HTERT RPE-1 (cell line): ENCODE measurements around the gene ABCF1.
"Not testable (repeated sequence)": the region's sequence is repeated elsewhere in the genome, so short reads cannot be mapped to it uniquely, and the experiment has no call there.

ENCODE experiments used
- in situ Hi-C: fragments of 300-500 bp; cut with MboI; formaldehyde crosslinking; loops from 4 replicates; pipeline ENCODE4 v1.14.3; 2020; ENCODE audit warnings: low sequenced_read_pairs

ABCF1 gene

DNA sequence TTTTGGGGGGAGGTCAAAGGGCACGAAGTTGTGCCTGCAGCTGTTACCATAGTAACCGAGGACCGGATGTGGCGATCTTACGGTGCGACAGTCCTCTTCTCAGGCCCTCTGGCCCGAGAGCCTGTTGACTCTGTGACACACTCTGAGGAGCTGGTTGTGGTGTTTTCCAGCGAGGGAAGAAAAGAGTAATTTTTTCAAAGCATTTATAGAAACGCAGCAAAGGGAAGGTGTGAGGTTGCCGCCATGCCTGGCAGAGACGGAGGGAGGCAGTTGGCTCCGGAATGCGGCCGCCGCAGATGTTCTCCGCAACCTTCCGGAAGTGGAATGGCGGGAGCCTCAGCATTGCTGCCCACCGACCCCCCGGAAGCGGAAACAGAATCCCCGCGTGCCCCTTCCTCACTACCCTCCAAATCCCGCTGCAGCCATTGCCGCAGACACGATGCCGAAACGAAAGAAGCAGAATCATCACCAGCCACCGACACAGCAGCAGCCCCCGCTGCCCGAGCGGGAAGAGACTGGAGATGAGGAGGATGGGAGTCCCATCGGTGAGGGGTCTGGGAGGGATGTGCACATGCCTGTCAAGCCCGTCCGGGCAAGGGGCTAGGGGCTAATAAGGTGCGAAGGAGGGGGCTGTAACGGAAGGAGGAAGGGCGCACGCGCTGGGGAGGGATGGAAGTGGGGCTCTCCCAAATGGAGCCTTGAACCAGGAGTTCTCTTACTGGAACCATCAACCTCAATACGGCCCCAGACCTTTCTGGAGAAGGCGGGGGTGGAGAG, 14.1 kb upstream of the ABCF1 start, which contains the start of gene PRR3:
Gene PRR3 (plus strand): TSS at position 390 of the 777 bp plus-strand sequence. CDS start 50 bp downstream, at position 440.
- in situ Hi-C loops: no loop called here

DNA sequence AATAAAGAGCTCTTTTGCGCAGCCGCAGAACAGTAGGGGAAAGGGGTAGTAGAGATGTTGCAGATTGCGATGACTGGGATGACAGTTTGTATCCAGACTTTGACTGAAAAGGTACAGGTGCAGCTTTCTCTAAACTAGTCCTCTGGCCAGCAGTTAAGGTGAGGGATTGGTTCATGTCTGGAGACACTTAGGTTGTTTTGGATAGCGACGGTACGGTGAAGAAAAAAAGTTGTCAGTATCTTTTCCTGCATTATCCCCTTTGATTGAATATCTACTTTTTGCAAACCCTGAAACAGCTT, 13.6 kb upstream of the ABCF1 start:
- in situ Hi-C loops: no loop called here

GRCh38 chr6:30560930-30561329, 10.3 kb upstream of the ABCF1 start:
- in situ Hi-C loops: no loop called here

DNA sequence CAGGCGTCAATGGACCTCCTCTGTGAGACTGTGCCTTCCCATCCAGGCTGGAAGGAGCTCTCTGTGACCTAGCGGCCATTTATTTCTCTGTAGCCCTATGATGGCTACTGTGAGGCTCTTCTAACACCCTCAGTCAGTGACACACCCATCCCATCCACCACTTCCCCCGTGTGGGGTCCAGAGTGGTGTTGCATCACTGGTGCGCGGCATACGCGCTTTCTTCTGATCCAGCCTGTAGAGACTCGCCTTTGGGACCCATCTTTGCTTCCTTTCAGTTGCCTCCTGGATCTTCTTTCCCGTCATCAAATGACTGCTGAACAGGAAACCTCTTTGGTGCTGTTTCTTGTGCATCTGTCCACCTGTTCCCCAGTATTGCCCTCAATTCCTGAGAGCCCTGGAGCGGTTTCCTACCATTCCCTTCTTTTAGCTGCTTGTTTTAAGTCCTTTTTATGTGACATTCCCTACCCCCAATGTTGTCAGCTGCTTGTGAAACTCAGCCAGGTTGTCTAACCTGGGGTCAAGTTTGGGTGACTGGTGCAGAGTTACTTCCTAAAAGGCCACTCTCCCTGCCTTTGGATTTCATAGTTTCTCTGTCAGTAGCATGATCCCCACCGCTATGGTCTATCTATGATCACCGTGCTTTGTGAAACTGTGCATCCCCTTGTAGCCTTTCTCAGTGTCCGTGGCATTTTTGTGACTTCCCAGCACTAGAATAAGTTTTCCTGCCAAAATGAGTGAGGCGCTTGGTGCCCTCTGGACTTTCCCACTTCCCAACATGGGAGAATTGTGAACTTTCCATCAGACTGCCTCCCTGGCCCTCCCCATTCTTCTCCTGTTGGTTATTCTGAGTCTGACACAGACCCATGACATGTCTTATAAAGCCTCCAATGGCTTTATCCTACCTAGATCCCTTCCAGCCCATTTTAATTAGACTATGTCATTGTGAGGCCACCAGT, 8.5 kb upstream of the ABCF1 start:
- in situ Hi-C loops: no loop called here

DNA sequence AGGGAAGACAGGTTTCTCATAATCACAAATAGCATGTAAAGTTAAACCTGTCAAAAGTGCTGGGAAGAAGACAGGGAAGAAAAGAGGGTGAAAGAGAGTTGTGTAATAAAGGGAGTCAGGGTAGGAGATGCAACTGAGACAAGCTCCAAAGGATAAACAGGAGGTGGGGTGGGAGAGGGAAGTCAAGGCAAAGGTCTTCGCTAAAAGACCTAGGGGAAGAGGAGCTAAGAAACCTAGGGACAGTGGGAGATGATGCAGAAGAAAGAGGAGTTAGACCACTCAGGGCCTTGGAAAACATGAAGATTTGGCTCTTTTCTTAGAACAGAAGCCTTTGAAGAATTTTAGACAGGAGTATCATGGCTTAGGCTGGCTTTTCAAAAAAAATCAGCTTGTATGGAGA, 7.1 kb upstream of the ABCF1 start:
- in situ Hi-C loops: no loop called here

DNA sequence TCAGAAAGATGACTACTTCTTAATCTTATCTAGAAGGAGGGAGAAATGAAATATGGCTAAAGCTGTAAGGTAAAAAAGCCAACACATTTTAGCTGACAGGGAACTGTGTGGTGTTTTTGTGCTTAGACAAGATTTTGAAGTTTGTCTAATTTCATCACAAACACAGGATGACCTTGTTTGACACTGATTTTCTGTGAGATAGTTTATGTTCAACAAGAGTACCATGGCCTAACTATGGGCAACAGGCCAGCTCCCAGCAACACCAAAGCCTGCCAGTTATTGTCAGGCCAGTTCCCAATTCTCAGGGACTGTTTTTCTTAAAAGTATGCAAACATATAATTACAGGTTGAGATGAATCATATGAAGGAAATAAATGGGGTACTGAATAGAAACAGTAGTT, 5.5 kb upstream of the ABCF1 start:
- in situ Hi-C loops: no loop called here

GRCh38 chr6:30568245-30568644, 3.0 kb upstream of the ABCF1 start:
- in situ Hi-C loops: no loop called here

DNA sequence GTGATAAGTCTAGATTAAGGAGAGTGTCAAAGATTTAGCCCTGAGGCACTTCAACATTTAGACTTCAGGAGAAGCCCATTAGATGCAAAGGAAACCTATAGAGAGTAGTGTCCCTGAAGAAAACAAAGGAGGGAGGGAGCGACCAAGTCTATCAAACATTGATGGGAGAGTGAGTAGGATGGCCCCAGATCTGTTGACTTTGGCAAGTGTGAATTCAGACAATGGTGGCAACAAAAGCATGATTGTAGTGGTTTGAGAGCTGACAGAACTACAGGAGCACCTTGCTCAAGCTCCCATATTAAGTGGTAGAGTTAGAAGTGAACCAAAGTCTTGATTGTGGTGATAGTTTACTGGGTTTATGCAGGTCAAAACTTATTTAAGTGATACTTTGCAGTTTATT, 979 bp upstream of the ABCF1 start:
- in situ Hi-C loops: no loop called here

GRCh38 chr6:30570740-30571074, 535 bp upstream of the ABCF1 start:
- in situ Hi-C loops: no loop called here

- in situ Hi-C loops: no loop called here
These were observed 480 bp downstream of the ABCF1 start for GRCh38 chr6:30571762-30572082.

DNA sequence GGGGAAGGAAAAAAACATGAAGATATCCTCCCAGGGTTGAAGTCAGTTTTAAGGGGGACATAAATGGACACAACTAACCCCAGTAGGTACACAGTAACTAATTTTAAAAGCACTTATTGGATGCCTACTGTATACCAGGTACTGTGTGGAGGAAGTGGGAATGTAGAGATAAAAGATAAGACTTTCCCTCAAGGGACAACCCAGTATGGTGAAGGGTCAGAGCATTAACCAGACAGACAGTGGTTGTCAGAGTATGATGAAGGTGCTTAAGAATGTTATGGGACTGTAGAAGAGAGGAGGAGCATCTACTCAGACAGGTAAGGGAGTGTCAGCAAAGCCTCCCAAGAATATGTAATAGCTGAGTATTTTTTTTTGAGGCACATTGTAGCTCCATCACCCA, 906 bp downstream of the ABCF1 start:
- in situ Hi-C loops: no loop called here

- in situ Hi-C loops: no loop called here
These were observed 1.9 kb downstream of the ABCF1 start for GRCh38 chr6:30573113-30573512.

DNA sequence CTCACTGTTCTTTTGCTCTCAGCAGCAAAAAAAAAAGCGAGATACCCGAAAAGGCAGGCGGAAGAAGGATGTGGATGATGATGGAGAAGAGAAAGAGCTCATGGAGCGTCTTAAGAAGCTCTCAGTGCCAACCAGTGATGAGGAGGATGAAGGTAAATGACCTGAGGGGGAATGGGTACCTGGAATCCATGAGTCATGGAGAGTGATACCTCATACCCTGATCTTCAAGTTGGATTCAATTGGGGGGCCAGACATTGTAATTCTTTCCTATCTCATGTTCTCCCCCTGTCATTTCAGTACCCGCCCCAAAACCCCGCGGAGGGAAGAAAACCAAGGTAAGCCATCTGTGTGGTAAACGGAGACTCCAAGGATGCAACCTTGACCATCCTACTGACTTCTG, 6.8 kb downstream of the ABCF1 start:
- in situ Hi-C loops: no loop called here

GRCh38 chr6:30583921-30584320, 12.7 kb downstream of the ABCF1 start:
- in situ Hi-C loops: no loop called here

- in situ Hi-C loops: no loop called here
These were observed 18.6 kb downstream of the ABCF1 start for GRCh38 chr6:30589754-30590358.

GRCh38 chr6:30590509-30590908, 19.3 kb downstream of the ABCF1 start:
- in situ Hi-C loops: no loop called here

GRCh38 chr6:30591008-30591407, 19.8 kb downstream of the ABCF1 start:
- in situ Hi-C loops: no loop called here

DNA sequence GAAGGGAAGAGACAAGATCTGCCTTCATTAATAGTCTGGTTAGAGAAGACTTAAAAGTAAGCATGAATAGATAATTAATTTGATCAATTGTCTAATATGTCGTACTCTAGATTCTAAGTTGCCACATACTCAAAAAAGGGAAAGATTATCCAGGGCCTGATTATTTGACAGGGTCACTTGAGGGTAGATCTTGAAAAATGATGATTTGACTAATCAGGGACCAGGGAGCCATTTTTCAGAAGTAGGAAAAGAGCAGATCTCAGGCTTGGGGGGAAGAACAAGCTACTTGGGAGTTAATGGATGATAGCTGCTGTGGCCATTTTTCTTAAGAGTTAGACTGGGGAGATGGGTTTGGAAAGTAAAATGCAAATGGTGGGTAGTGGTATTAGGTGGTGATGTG, 21.0 kb downstream of the ABCF1 start:
- in situ Hi-C loops: no loop called here

DNA sequence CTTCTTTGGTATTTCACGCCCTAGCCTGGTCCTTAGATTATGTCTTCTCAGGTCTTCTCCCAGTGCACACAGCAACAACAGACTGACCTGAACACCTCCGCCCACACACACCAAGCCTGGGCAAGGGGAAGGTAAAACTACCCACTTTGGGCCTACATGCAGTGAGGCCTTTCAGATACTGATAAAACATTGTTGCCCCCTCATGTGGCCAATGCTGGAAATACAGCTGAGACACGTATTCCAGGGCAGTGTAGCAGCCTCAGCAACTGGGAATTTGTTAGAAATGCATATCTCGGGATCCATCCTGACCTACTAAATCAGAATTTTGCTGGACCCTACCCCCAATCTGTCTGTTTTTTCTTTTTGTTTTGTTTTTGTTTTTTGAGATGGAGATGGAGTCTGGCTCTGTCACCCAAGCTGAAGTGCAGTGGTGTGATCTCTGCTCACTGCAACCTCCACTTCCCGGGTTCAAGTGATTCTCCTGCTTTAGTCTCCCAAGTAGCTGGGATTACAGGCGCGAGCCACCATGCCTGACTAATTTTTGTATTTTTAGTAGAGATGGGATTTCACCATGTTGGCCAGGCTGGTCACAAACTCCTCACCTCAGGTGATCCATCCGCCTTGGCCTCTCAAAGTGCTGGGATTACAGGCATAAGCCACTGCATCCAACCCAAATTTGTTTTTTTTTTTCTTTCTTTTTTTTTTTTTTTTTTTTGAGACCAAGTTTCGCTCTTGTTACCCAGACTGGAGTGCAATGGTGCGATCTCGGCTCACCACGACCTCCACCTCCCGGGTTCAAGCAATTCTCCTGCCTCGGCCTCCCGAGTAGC, 26.3 kb downstream of the ABCF1 start:
- in situ Hi-C loops: not testable (repeated sequence)

- in situ Hi-C loops: no loop called here
These were observed 27.8 kb downstream of the ABCF1 start for GRCh38 chr6:30598912-30599624.
